OCI-M2 (cell line): ENCODE measurements around the gene STAM2.
"Not testable (repeated sequence)": the region's sequence is repeated elsewhere in the genome, so short reads cannot be mapped to it uniquely, and the experiment has no call there.

Experiments
- DNase-seq: peaks from one replicate; lab custom pipeline; 2025; ENCODE audit not compliant: unreplicated experiment; lab: John Stamatoyannopoulos, UW

STAM2 gene

DNA sequence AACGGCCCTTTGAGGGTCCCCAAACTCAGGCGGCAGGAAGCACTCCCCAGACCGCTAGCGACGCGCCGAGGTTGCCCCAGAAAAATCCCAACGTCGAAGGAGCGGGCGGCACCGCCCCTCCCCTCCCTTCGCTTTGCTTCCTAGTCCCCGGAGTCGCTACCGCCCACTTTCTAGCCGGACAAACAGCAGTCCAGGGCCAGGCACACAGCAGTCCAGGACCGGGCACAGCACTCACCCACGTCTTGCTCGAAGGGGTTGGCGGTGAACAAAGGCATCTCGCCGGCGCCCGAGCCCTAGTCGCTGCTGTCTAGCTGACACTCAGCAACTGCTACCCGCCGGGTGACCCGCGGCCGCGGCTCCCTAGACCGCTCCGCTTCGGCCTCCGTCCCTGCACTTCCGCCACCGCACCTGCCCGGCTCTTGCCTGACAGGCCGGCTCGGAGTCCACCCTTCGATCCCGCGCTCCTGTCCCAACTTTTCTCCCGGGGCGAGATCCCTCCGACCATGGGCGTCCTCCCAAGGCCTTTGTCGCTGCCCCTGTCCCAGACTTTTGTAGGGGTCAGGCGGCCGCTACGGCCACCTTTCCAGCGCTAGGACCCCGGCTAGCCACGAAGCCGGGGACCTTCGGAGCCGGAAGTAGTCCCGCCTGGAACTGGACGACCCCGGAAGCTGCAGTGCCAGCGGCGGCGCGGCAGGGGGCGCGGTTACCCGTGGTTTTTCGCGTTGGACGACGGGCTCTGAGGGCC, at the start of gene STAM2:
Gene STAM2, minus strand, starts transcription at position 396 of the 745 bp plus-strand sequence. Its CDS starts 121 bp downstream, at position 275.
- DNase-seq = peak; percentile 83

DNA sequence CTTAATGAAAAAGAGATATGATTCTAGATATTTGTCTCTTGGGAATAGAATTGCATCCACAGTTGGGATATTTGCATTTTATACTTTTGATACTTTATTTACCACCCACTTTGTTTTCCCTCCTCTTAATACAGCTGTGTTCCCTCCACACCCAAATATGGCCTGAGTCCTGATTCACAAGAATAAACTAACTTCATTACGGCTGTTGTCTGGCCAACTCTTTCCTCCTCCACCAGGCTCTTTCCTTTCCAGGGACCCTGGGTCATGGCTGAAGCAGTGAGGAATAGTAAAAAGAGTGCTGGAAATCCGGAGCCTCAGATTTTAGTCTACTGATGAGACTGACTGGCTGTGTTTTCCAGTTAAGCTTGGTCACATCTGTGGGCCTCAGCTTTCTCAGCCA, 48.4 kb upstream of the STAM2 start:
- no peak for DNase-seq

DNA sequence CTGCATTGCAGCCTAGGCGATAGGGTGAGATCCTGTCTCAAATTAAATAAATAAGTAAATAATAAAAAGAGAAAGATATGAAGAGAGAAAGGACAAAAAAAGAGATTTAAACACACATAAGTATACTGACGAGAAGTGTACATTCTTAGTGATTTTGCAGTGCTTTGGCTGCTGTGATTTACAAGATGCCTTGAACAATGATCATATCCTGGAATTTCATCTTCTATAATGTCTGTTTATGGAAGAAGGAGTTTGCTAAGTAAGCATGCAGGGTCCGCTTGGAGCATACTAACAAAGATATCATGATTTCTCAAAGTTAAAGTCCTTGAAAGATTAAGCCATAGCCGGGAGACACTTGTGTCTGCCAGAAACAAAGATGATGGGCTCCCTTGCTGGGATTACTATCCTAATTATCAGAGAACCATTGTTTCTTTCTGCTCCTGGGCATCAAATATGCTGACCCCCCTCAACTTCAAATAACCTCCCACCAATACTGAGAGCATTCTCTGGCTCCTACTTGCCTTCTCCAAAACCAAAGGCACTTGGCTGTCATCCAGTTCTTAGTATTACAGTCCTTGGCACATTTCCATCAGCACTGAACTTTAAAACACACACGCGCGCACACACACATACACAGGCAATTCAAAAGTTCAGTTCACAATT, 47.5 kb upstream of the STAM2 start:
- no peak for DNase-seq

DNA sequence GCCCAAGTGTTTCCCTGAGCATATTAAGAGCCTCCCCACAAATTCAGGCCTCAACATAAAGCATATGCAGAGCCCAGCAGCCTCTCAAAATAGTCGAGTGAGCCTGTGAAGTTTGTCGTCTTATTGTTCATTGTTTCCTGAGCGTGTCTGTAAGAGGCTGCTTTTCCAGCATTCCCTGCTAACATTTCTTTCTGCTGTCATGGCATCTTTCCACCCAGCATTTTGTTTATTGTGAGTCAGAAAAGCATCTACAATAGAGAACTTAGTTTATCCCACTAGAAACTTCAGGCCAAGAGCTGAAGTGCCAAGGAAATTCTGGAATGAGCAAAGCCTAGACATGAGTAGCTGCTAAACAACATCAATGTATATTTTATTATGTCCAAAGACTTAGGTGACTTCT, 46.3 kb upstream of the STAM2 start:
- DNase-seq = no peak

DNA sequence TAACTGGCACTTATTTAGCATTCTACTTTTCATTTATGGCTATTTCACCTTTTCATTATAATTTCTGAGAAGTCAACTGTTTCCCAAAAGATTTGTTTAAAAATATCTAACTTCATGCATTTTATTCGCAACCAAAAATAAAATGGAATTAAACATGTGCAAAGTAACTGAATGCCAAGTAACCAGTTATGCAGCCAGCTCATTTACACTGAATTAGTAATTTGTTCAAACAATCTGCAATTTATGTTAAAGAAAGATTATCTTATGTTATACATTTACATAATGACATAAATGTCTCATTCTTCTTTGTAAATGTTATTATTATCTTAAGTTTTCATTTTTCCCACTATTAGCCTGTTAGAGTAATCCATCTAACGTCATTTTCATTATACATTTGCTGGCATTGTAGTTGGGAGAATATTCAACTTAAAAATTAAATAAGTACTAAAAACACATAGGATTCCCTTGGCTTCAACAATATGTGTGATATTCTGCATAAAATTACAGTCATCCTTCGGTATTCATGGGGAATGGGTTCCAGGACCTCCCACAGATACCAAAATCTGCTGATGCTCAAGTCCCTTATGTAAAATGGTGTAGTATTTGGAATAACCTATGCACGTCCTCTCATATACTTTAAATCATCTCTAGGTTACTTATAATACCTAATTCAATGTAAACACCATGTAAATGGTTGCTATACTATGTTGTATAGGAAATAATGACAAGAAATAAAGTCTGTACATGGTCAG, 43.7 kb upstream of the STAM2 start:
- no peak for DNase-seq

DNA sequence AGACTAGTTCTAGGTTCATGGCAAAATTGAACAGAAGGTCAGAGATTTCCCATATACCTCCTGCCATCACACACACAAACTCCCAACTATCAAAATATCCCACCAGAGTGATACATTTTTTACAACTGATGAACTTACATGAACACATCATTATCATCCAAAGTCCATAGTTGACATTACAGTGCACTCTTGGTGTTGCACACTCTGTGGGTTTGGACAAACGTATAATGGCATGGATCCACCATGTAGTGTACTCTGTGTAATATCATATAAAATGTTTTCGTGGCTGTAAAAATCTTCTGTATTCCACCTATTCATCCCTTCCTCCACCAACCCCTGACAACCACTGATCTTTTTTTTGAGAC, 25.9 kb upstream of the STAM2 start:
- DNase-seq = no peak

DNA sequence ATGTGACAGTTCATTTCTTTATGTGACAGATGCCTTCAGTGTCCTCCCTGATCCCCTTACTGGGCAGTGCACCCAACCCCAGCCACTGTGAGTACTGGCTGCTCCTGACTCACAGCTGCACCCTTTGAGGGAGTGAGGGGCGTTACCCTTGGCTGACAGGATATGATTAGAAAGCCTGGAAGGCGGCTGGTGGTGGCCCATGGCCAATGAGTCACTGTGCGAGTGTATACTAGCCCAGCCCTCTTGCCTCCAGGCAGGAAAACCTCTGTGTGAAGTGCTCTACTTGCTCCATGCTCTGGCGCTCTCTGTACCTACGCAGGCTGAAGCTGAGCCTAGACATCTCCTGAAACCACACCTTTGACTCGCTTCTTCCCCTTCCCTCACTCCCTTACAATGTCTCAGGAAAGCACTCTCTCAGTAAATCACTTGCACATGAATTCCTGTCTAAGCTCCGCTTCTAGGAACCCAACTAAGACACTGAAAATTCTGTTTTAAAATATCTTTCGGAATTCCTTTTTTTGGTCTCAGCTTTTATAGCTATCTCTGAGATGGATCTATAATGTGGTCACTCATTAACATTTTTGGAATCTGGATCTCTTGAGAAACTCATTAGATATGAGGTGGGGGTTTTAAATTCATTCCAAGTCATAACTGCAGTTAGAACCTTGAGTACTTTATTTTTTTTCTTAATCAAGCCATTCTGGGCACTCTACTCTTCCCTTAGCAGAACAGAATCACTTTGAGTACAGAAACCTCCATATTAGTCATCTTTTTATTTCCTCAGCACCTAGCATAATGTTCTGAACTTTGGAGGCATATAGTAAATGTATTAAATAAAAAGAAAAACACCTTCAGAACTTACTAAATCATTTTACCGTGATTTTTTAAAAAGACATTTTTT, 25.3 kb upstream of the STAM2 start:
- DNase-seq = no peak

DNA sequence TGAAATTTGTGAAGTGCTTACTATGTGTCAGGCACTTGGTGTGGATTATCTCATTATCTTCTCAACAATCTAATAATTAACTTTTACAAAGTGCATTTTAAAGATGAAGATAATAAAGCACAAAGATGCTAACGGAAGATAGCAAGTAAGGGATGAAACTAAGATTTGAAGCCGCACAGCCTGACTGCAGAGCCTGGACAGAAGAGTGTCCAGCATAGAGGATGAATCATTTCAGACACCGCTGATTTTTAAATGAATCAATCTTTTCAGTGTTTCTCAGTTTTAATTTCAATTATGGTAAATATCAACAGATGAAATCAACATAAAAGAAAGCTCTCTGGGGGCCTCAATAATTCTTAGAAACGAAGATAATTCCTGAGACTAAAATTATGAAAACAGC, 24.5 kb upstream of the STAM2 start:
- no peak for DNase-seq

DNA sequence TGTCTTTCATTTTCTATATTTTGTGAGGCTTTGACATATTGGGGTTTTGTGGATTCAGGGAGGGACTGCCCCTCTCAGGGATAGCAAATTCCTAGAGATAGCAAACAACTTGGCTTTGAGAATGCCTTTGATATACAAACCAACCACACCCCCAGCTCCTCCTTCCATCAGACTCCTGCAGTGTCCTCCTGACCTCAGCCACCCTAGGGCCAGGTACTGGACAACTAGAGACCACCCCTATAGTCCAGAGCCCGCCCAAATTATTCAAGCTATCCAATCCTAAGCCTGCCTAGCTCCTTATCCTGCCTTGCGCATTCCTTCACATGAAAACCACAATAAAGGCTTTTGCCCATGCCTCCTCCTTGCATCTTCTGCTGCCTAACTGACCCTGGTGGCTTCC, 22.9 kb upstream of the STAM2 start:
- DNase-seq = no peak

DNA sequence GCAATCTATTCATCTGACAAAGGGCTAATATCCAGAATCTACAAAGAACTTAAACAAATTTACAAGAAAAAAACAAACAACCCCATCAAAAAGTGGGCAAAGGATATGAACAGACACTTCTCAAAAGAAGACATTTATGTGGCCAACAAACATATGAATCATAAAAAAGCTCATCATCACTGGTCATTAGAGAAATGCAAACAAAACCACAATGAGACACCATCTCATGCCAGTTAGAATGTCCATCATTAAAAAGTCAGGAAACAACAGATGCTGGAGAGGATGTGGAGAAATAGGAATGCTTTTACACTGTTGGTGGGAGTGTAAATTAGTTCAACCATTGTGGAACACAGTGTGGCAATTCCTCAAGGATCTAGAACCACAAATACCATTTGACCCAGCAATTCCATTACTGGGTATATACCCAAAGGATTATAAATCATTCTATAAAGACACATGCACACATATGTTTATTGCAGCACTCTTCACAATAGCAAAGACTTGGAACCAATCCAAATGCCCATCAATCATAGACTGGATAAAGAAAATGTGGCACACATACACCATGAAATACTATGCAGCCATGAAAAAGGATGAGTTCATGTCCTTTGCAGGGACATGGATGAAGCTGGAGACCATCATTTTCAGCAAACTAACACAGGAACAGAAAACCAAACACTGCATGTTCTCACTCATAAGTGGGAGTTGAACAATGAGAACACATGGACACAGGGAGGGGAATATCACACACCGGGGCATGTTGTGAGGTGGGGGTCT, 22.1 kb upstream of the STAM2 start:
- DNase-seq = not testable (repeated sequence)

DNA sequence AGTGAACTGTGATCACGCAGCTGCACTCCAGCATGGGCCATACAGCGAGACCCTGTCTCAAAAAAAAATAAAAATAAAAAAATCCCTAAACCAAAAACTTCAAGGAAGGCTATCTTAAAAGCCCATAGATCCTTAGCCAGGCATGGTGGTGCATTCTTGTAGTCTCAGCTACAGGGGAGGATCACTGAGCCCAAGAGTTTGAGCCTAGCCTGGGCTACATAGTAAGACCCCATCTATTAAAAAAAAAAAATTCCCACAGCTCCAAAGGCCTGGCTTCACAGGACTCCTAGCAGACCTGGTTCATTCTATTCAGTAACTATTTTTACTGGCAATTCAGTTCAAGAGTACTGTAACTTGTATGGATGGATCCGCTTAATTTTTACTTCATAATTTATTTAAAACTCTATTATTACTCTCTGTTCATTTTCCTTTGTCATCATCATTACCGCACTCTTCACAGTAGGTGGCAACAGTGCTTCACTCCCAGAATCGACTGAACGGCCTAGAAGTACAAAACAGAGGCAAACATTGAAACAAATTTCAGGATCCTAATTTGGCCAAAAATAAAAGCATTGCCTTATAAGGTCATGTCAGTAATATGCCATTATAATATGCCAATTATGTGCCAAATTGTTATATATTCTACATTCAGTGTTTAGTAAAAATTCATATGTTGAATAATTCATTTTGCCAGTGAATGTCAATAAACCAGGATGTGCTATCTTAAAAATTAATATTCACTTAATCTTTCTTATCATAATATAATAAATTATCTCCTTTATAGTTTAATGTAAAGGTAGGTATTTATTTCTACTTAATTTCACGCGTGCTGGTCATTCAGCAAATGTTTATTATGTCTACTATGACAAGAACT, 14.3 kb upstream of the STAM2 start:
- DNase-seq = no peak

DNA sequence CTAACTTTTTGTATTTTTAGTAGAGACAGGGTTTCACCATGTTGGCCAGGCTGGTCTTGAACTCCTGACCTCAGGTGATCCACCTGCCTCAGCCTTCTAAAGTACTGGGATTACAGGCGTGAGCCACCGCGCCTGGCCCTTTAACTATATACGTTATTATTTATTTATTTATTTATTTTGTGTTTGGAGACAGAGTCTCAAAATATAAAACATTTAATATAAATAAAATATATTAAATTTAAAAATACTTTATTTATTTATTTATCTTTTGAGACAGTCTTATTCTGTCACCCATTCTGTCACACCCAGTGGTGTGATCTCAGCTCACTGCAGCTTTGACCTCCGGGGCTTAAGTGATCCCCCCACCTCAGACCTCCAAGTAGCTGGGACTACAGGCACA, 11.2 kb upstream of the STAM2 start:
- DNase-seq = not testable (repeated sequence)

DNA sequence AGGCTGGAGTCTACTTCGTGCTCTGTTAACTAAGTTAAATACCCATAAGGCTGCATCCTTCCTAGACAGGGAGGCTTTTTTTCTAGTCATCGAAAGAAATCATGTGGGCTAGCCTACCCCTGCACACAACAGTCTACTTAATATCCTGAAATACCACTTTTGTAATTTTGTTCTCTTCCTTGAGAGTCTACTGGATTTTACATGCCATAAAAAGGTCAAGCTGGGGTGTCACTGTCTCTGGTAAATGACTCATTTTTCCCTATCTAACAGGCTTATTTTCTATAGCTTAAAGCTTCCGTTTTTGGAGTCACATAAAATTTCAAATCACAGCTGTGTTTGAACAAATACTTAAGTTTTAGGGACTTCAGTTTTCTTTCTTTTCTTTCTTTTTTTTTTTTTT, 10.7 kb upstream of the STAM2 start:
- DNase-seq = no peak

DNA sequence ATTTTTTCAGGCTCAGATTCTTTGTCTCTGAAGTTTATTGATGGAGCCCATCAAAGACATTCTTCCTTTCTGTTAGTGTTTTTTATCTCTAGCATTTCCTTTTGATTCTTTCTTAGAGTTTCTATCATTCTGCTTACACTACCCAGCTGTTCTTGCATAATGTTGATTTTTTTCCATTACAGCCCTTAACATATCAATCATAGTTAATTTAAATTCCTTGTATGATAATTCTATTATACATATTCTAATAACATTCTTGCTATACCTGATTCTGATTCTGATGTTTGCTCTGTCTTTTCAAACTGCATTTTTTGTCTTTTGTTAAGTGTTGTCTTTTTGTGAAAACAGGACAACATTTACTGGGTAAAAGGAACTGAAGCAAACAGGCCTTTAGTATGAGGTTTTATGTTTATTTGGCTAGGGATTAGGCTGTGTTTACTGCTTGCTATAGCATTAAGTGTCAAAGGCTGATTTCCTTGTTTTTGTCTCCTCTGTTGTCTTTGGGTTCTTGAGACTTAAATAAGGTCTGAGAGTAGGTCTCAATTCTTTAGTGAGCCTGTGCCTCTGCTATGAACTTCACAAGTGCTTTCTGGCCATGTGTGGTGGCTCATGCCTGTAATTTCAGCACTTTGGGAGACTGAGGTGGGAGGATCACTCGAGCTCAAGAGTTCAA, 8.0 kb upstream of the STAM2 start:
- DNase-seq = no peak

DNA sequence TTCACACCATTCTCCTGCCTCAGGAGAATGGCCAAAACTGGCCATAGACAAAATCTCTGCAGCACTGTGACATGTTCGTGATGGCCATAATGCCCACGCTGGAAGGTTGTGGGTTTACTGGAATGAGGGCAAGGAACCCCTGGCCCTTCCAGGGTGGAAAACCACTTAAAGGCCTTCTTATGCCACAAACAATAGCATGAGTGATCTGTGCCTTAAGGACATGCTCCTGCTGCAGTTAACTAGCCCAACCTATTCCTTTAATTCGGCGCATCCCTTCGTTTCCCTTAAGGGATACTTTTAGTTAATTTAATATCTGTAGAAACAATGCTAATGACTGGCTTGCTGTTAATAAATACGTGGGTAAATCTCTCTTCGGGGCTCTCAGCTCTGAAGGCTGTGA, 2.1 kb upstream of the STAM2 start:
- DNase-seq = not testable (repeated sequence)

DNA sequence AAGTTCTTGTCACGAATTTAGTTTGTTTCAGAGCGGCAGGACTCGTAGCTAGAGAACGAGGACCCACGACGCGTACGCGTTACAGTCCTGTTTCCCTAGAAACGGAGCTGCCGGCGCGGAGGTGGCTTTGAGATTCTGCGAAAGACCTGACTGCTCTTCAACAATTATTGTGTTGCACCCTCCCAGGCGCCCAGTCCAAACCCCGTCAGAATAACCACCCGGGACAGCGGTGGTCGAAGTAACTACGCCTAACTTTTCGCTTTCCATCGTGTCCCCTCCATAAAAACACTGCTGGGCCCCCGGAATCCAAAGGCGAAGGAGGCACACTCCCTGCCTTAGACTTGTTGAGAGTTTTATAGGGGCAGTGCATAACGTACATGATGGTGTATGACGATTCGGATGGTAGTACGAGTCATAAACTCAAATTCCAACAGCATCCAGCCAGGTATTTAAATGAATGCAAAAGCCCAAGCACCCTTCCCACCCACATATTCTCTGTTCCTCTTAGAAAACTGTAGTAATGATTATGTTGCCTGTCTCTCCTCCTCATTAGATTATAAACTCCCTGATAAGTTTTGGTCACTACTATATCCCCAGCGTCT, 651 bp upstream of the STAM2 start:
- DNase-seq = no peak

DNA sequence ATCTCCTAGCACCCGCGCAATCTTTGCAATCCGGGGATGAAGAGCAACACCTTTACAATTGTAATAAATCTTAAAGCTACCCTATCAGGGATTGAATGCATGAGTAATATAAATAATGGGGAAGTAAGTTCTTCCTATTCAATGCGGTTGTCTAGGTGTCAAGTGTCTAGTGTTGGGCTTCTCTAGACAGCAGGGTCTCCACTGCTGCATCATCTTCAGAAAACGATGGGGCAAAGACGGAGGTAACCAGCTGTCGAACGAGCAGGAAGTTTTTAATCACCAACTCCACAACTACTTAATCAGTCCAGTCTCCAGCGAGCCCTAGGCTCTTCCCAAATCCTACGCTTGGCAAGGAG, 573 bp downstream of the STAM2 start:
- DNase-seq = no peak

DNA sequence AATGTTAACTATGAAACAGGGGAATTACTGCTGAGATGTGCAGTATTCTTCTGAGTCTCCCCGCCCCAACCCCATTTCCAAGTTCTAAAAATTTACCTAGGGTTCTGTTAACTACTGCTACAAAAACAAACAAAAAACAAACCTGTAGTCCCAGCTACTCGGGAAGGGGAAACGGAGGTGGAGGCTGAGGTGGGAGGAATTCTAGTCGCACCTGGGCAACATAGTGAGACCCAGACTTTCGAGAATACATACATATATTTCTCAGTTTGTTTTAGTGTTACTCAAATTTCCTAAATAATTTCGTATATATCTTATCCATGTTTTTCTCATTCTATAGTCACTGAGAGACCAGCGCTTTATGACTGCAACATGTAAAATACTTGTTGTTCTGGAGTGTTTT, 989 bp downstream of the STAM2 start:
- no peak for DNase-seq

DNA sequence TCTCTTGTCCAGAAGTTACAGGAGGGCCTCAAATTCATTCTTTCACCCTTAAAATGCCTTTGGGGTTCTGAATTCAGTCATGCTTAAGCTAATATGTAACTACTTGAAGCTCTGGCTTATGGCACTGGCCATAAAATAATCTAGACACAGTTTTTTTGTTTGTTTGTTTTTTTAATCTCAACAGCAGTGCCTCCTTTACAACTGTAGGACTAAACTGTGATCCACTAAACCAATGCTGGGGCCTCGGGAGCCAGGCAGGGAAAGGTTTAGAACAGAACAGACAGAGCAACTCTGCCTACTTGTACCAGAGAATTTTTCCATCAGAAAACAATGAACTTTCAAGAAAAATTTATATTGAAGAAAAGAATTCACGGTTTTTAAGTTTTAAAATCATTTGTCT, 1.7 kb downstream of the STAM2 start:
- DNase-seq = no peak
